COLO829 (cell line): Measurements from ENCODE around the gene CHCHD3.
"Not testable (repeated sequence)": the region's sequence is repeated elsewhere in the genome, so short reads cannot be mapped to it uniquely, and the experiment has no call there.

ENCODE experiments used
- DNase-seq: peaks from one replicate; pipeline ENCODE4 v3.0.0; 2012; ENCODE audit warnings: low spot score

CHCHD3 gene

GRCh38 chr7:133040674-133041073, 41.2 kb downstream of the CHCHD3 start:
- DNase-seq, result no peak

DNA sequence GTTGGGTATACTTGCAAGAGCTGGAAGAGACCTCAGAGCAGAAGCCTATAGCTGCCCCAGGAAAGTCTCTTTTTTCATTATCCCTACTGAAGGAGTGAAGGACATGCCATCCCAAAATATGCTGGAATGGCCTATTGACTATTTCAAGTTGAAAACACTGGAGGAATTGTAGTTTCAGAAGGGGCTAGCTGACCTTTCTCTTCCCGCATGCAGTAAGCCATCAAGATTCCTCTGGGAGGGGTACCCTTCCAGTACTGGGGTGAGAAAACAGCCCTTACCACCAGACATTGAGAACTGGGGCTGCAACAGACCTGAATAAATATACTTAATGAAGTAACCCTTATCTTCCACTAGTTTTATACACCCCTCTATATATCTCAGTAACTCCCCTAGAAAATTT, 41.7 kb downstream of the CHCHD3 start:
- no peak for DNase-seq

GRCh38 chr7:133039614-133040013, 42.3 kb downstream of the CHCHD3 start:
- DNase-seq, result no peak

DNA sequence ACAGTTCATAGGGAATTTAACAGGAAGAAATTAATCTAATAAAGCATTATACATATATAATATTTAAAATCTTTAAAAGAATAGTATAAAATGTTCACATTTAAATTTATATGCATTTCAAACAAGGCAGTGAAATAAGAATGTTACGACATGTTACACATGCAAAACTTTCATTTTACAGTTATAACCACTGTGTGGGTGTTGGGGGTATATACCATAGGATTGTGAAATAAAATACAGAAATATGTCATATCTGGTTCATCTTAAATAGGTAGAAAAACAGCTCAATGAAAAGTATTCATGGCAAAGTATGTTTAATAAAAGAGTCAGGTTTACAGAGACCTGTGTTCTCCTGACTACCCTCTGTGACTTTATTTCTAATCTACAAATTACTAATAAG, 45.6 kb downstream of the CHCHD3 start:
- no peak for DNase-seq

DNA sequence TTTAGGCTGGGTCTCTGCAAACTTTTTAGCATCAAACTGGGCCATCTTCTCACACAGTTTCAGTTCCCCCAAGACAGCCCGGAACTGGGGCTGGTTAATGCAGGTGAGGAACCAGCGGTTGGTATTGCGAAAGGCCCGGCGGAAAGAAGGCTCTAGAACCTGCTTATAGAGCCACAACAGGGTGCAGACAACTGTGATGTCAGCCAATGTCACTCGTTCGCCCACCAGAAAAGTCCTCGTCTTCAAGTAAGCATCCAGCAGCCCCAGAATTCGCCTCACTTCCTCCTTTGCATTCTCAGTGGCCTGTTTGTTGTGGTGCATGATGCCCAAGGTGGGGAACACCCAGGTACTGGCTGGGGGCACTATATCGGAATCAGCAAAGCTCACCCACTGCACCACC, 46.6 kb downstream of the CHCHD3 start:
- not testable (repeated sequence) for DNase-seq

- no peak for DNase-seq
Observed at GRCh38 chr7:133030346-133030745, 51.5 kb downstream of the CHCHD3 start.

DNA sequence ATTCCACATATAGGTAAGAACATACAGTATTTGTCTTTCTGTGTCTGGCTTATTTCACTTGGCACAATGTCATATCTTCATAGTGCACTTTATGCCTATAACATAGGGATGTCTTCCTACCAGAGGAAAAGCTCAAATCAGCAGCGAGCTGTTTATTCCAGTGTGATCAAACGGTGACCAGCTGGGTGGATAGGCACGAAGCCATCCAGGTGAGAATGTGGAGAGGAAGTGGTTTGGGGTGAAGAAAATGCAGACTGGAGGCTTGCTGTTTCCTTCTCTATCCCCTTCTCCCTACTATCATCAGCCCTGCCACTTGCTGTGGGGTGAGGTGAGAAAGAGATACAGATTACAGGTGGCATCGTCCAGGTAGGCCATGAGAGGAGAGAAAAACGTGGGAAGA, 52.4 kb downstream of the CHCHD3 start:
- DNase-seq, result no peak

- no peak for DNase-seq
Observed at GRCh38 chr7:133027397-133027796, 54.5 kb downstream of the CHCHD3 start.

- no peak for DNase-seq
Observed at GRCh38 chr7:133026210-133026859, 55.6 kb downstream of the CHCHD3 start.

DNA sequence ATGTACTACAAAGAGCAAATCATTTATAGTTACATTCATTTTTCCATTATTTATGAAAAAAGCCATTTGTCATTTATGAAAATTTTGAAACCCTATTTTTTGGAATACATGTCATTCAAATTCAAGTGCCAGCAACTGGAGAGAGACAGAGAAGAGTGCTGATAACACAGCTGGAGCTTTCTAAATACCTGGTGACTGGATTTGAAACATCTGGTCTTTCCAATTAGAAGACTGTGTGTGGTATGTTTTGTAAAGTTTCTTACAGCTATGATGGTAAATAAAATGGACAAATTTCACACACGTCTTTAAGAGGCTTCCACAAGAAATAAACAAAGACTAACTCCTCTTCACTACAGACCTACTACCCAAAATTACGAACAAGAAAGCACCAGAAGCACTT, 56.8 kb downstream of the CHCHD3 start:
- no peak for DNase-seq

GRCh38 chr7:133024596-133024995, 57.3 kb downstream of the CHCHD3 start:
- no peak for DNase-seq

DNA sequence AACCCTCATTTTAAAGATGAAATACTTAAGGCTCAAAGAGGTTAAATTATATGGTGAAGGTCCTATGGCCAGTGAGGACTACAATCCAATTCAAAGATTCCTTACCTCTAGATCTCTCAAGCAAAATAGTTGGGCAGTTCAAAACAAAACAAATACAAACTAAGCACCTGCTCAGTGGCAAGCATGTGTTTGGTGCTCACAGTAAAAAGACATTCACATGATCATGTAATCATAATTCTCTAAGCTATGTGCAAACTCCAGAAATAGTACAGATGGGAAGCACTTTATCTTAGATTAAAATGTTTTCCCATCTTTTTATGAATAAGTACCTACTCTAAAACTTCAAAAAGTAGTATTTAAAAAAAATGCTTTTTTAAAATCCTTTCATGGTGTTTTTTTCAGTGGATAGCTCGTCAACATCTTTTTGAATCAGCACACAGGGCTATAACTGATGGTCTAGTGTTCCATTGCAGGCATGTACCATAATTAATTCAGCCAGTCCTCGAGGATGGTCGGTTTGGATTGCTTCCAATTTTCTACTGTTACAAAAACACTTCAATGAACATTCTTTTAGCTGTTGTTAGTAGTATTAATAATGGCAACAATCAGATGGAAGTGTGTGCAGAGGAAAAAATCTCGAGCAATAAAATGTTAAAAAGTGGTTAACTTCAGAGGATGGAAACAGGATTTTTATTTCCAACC, 58.4 kb downstream of the CHCHD3 start:
- DNase-seq, result no peak

DNA sequence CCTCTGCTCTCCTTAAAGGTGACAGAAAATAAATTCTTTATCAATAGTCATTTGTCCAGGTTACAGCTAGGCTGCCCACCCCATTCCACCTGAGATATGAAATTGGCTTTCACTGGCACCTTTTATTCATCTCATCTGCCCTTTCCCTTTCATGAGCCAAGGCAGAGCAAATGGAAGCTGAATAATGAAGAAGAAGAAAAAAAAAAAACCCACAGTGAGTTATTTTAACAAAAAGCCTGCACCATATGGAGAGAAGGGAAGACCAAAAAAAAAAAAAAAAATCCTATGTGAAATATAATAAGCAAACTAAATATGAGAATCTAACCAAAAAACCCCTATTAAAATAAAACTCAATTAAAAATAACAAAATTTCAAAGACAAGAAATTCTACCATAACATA, 59.2 kb downstream of the CHCHD3 start:
- DNase-seq, result no peak

DNA sequence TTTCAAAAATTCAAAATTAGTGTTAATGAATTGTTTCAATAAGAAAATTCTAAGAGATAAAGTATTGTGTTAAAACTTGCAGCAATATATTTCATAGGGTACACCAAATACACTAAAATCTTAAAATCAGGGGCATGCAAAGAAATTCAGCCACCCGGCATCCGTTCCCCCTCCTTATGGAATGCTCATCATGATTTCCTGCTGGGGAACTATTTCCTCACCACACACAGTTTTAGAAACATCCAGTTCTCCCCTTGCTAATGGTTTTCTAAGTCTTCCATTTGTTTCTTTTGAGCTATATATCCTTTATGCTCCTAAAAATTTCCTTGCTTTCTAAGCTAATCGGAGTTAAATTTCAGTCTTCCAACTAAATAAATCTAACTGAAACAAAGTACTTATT, 60.7 kb downstream of the CHCHD3 start:
- DNase-seq, result no peak

DNA sequence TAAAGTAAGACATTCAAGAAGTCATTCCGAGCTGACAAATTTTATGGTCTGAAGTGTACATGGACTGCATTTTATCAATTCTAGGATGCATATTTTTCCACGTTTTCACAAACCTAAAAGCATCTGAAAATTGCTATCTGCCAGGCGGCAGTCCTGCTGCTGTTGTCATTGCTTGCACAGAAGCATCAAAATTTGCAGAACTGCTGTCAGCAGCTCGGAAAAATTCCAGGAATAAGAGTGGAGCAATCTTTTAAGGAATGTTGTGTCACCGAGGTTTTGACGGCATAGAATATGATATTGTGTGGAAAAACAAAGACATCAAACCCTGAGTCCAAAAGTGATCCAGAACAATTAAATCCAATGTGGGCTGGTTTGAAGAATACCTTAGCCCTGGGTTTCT, 61.4 kb downstream of the CHCHD3 start:
- DNase-seq, result no peak

DNA sequence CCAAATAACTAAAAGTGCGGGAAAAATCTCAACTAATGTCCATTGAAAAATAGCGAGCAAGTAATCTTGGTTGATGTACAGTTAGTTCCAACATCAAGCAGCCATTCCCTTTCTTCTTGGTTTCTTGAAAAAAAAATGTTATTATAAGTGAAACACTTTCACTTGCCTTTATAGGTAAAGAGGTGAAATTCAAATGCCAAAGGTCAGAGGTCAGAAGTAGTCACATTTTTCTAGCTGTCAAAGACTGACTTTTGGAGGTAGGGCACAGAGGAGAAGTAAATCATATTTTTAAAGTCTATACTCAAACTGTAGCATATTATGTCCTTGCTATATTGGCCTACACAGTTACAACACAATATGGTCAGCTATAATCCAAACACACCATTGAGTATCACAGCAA, 62.3 kb downstream of the CHCHD3 start:
- no peak for DNase-seq

DNA sequence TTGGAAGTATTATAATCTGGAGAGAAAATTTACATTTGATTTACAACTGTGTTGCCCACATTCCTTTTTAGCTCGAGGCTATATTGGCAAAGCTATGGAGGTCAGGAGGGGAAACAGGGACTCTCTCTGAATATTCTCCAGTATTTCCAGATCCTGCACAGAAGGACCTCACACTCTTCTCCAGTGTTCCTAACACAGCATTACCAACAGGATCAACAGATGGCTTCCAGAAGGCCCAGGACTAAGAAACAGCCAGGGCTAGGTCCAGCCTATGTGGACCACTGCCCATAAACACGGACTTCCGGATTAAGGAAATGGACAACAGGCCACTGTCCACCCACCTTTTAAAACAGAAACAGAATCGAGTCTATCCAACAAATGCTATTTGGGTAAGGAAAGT, 65.3 kb downstream of the CHCHD3 start:
- no peak for DNase-seq

DNA sequence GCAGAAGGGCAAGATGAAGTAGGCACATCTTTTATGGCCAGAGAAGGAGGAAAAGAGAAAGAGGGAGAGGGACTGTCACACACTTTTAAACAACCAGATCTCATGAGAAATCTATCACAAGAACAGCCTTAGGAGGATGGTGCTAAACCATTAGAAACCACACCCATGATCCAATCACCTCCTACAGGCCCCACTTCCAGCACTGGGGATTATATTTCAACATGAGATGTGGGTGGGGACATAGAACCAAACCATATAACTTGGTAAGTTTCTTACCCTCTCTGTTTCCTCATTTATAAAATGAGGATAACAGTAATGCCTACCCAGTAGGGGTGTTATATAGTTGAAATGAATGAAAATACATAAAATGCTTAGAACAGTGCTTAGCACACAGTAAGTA, 66.0 kb downstream of the CHCHD3 start:
- no peak for DNase-seq

- no peak for DNase-seq
Observed at GRCh38 chr7:133011746-133012145, 70.1 kb downstream of the CHCHD3 start.

GRCh38 chr7:133009426-133010252, 72.3 kb downstream of the CHCHD3 start:
- no peak for DNase-seq

- DNase-seq, result no peak
Observed at GRCh38 chr7:133007961-133008360, 73.9 kb downstream of the CHCHD3 start.

DNA sequence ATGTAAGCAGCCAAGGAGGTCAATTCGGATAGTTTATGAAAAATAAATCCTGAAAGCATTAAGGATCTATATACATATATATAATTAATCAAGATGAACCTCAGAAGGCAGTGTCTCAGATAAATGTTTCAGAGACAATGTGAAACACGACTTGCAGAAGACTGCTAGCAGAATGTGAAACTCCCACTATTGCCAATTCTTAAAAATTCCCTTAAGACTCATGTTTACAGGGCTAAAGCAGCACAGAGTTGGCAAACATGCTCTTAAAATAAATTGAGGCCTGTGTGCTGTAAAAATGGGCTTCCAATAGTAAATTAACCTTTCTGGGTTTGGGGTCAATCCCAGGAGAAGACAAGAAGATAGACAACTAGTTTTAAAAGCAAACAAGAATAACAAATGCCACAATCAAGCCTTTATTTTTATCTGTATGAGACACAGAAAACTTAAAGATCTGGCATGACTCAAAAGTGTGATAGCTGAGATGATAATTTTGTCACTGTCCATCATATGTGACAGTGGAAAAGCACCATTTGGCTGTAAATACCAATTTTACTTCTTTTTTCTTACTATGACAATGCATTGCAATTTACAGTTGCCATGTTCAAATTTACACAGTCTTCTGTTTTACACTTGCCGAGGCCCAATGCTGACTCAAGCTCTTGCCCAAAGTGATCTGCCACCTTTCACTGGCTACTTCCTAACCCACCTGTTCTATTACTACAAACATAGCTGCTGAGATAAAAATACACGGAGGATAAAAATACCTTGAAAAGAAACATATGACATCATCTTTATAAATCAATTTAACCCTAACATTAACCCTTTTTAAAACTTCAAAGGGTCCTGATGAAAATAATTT, 78.6 kb downstream of the CHCHD3 start:
- DNase-seq, result no peak
